Uterus (tissue), 4 donors: Measurements from ENCODE around the gene CAP1. TPM values are rescaled to one million over a fixed set of nuclear protein-coding genes. Genes with fewer than 3 reads are reported as not detected.
A peak's percentile ranks its signal among the peaks of the same experiment; 100 is the strongest.

Source experiments
- DNase-seq, 2 donors: peaks; one replicate each; pipeline ENCODE4 v3.0.0-alpha.2; 2019 to 2020
- H3K27ac ChIP-seq, 2 donors: fragments of 200-600 bp; sonication (generic); 1 replicate in 1 of 2; 2 replicates in 1 of 2; pipeline ENCODE4 v1.5.1; 2016 to 2018
- H3K27me3 ChIP-seq, 2 donors: fragments of 200-600 bp; sonication (generic); one replicate each; pipeline ENCODE4 v1.5.1; 2018 to 2019; ENCODE audit warnings: control low read depth in 1 of 2
- H3K36me3 ChIP-seq, 2 donors: fragments of 200-600 bp; sonication (generic); one replicate each; pipeline ENCODE4 v1.5.1; 2019; ENCODE audit warnings: control low read depth in 1 of 2
- H3K4me1 ChIP-seq, 2 donors: fragments of 200-600 bp; sonication (generic); one replicate each; pipeline ENCODE4 v1.5.1; 2018 to 2019; ENCODE audit warnings: control low read depth in 1 of 2
- H3K4me3 ChIP-seq, 2 donors: fragments of 200-600 bp; sonication (generic); 1 replicate in 1 of 2; 2 replicates in 1 of 2; pipeline ENCODE4 v1.5.1; 2018 to 2019; ENCODE audit warnings: mild to moderate bottlenecking in 1 of 2
- H3K9me3 ChIP-seq, 2 donors: fragments of 200-600 bp; sonication (generic); one replicate each; pipeline ENCODE4 v1.5.1; 2019; ENCODE audit warnings: control low read depth in 1 of 2
- POLR2A ChIP-seq, 2 donors: fragments of 450-650 bp; IDR thresholded peaks; one replicate each; pipeline ENCODE4 v1.6.1; 2016; ENCODE audit warnings: antibody characterized with exemption in 2 of 2, mild to moderate bottlenecking in 1 of 2, moderate library complexity in 1 of 2
- intact Hi-C: fragments of 100-400 bp; cut with DNase I; formaldehyde crosslinking; loops from one replicate; pipeline ENCODE4 v1.15.1; 2023; ENCODE audit warnings: low total_unique reads
- total RNA-seq, 4 donors: library from RNA; depleted of rRNA in 3 of 4; stranded (reverse); fragments of >200 nt in 3 of 4; gene quantifications; one replicate each; pipeline versions ENCODE4 v1.1.0 to v1.2.4, GENCODE V29; 2014 to 2023
- TF ChIP-seq, protein P1 (sequence below), 4 experiments: fragments of 200-600 bp in 2 of 4; fragments of 450-650 bp in 2 of 4; sonication (generic) in 2 of 4; IDR thresholded peaks; one replicate each; pipeline ENCODE4 v1.5.1; 2016 to 2019; ENCODE audit warnings: antibody characterized with exemption in 4 of 4, mild to moderate bottlenecking in 2 of 4, moderate library complexity in 1 of 4
- donor health status: DM: yes; HTN: yes; CAD: no.

CAP1 gene
- total RNA-seq, 4 donors from 2014 or later = 136 to 298 (median 224) TPM

DNA sequence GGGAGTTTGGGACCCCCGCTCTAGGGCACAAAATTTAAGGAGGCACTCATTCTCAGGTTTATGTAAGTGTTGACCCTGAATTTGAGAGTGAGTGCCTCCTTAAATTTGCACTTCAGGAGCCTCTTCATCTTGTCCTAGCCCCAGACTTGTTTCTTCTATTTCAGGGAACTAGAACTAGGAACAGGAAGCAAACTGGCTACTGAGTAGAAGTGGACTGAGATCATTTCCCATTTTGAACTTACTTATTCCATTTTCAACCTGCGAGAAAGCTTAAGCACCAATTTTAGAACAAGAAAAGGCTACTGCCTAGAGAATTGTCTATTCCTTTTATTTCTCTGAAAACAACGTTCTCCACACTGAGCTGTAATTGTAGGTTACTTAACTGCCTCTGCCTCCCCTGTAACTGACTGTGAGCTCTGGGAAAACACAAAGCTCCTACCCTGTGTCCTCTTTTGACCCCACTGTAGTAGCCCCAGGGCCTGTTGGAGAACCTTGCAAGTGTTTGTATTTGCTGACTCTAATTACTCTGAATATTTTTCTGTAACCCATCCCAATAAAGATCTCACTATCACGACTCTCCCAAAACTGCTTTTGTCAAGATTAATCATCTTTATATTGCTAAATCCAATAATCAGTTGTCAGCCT lies 54.1 kb downstream of the CAP1 start:
- Histone ChIP-seq H3K4me1 (no peaks in the 10 kb centered on the region), H3K36me3 (no peaks in the 10 kb centered on the region), H3K27me3 (no peaks in the 10 kb centered on the region), H3K27ac (no peak overlapping the region), H3K4me3 (no peak overlapping the region), H3K9me3 (no peaks in the 10 kb centered on the region)
- intact Hi-C loops = no loop called here
- no peak for DNase-seq
- no peak for TF ChIP-seq POLR2A (IDR thresholded peaks at IDR 0.05)
- TF ChIP-seq, protein P1, sequence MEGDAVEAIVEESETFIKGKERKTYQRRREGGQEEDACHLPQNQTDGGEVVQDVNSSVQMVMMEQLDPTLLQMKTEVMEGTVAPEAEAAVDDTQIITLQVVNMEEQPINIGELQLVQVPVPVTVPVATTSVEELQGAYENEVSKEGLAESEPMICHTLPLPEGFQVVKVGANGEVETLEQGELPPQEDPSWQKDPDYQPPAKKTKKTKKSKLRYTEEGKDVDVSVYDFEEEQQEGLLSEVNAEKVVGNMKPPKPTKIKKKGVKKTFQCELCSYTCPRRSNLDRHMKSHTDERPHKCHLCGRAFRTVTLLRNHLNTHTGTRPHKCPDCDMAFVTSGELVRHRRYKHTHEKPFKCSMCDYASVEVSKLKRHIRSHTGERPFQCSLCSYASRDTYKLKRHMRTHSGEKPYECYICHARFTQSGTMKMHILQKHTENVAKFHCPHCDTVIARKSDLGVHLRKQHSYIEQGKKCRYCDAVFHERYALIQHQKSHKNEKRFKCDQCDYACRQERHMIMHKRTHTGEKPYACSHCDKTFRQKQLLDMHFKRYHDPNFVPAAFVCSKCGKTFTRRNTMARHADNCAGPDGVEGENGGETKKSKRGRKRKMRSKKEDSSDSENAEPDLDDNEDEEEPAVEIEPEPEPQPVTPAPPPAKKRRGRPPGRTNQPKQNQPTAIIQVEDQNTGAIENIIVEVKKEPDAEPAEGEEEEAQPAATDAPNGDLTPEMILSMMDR (IDR thresholded peaks at IDR 0.05) = no peak

DNA sequence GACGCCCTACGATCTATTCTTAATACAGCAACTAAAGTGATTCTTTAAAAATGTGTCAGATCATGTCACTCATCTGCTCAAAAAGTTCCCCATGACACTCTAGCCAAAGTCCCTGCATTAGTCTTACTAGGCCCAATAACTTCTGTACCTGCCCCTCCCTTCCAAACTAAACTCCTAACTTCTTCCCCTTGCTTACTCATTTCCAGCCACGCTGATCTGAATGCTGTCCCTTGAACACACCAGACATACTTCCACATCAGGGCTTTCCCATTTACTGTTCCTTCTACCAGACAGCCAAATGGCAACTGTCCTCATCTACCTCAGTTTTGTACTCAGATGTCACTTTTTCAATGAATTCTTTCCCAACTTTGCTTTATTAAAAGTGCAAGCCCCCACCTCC lies 55.3 kb downstream of the CAP1 start:
- Histone ChIP-seq H3K27ac (no peak overlapping the region), H3K4me3 (no peak overlapping the region), H3K27me3 (no peaks in the 10 kb centered on the region), H3K9me3 (peaks cover 0 to 3% of the 10 kb centered on the region in 2 donors), H3K4me1 (no peaks in the 10 kb centered on the region), H3K36me3 (no peaks in the 10 kb centered on the region)
- TF ChIP-seq, protein P1 (IDR thresholded peaks at IDR 0.05) = no peak
- TF ChIP-seq POLR2A (IDR thresholded peaks at IDR 0.05) = no peak
- intact Hi-C loops = no loop called here
- DNase-seq = no peak

GRCh38 chr1:40096646-40096976 lies 56.1 kb downstream of the CAP1 start:
- DNase-seq = no peak
- Histone ChIP-seq H3K27me3 (no peaks in the 10 kb centered on the region), H3K36me3 (no peaks in the 10 kb centered on the region), H3K4me1 (no peaks in the 10 kb centered on the region), H3K9me3 (peaks cover 0 to 3% of the 10 kb centered on the region in 2 donors), H3K4me3 (peak overlapping the region; percentile 83 to 90), H3K27ac (peak overlapping the region; percentile 75 to 77)
- TF ChIP-seq, protein P1 (IDR thresholded peaks at IDR 0.05) = no peak
- TF ChIP-seq POLR2A (IDR thresholded peaks at IDR 0.05) = no peak
- intact Hi-C loops = no loop called here

- Histone ChIP-seq H3K27ac (peak within 1 kb of the TSS; percentile 75 to 77), H3K4me1 (no peaks in the 10 kb centered on the region), H3K36me3 (no peaks in the 10 kb centered on the region), H3K4me3 (peak within 1 kb of the TSS; percentile 83 to 90), H3K27me3 (no peaks in the 10 kb centered on the region), H3K9me3 (peaks cover 0 to 3% of the 10 kb centered on the region in 2 donors)
- DNase-seq = peak; percentile 61 to 75
- intact Hi-C loops = no loop called here
- TF ChIP-seq POLR2A (IDR thresholded peaks at IDR 0.05) = peak; percentile 37 to 50
- TF ChIP-seq, protein P1 (IDR thresholded peaks at IDR 0.05) = peak in 2 of 4 experiments; percentile 17 to 35
These were observed 56.7 kb downstream of the CAP1 start, which contains the start of gene PPT1 for GRCh38 chr1:40096977-40097782. Gene PPT1, minus strand, starts transcription at chr1:40097252. Its CDS starts 14 bp downstream, at chr1:40097238.

- no peaks in the 10 kb centered on the region for H3K4me1 ChIP-seq
- DNase-seq = no peak
- H3K4me3 ChIP-seq = no peak overlapping the region
- no peaks in the 10 kb centered on the region for H3K36me3 ChIP-seq
- no peak for TF ChIP-seq POLR2A (IDR thresholded peaks at IDR 0.05)
- TF ChIP-seq, protein P1 (IDR thresholded peaks at IDR 0.05) = no peak
- intact Hi-C loops = no loop called here
- peaks cover 0 to 3% of the 10 kb centered on the region in 2 donors for H3K9me3 ChIP-seq
- H3K27ac ChIP-seq = no peak overlapping the region
- H3K27me3 ChIP-seq = no peaks in the 10 kb centered on the region
These were observed 61.5 kb downstream of the CAP1 start for GRCh38 chr1:40102038-40102437.
